T-helper 1 cell treated with Interleukin-12 subunit alpha and Interleukin-12 subunit beta and Interleukin-4 antibody, amounts not matched to agents 30 μg/mL and 1 μg/mL, for 36 hours (primary cell): ENCODE results near the gene GARS1.

ENCODE experiments used
- H3K27ac Mint-ChIP-seq: one replicate; pipeline ENCODE4 v1.8.0; 2021; ENCODE audit warnings: mild to moderate bottlenecking, mixed read lengths
- H3K27me3 Mint-ChIP-seq: one replicate; pipeline ENCODE4 v1.8.0; 2021; ENCODE audit warnings: low read depth, mixed read lengths
- H3K36me3 Mint-ChIP-seq: one replicate; pipeline ENCODE4 v1.8.0; 2021; ENCODE audit warnings: low read depth, mixed read lengths
- H3K4me1 Mint-ChIP-seq: one replicate; pipeline ENCODE4 v1.8.0; 2021; ENCODE audit warnings: low read depth, mixed read lengths
- H3K4me3 Mint-ChIP-seq: one replicate; pipeline ENCODE4 v1.8.0; 2021; ENCODE audit warnings: mild to moderate bottlenecking, moderate library complexity, mixed read lengths
- H3K9me3 Mint-ChIP-seq: one replicate; pipeline ENCODE4 v1.8.0; 2021; ENCODE audit warnings: mixed read lengths

Gene GARS1

GRCh38 chr7:30650421-30650808 is 55.7 kb downstream of the GARS1 start:
- no peaks in the 10 kb centered on the region for H3K27me3 Mint-ChIP-seq

GRCh38 chr7:30652132-30652531 is 57.5 kb downstream of the GARS1 start:
- H3K4me3 Mint-ChIP-seq: no peak overlapping the region
- no peak overlapping the region for H3K27ac Mint-ChIP-seq
- H3K4me1 Mint-ChIP-seq: no peaks in the 10 kb centered on the region
- H3K9me3 Mint-ChIP-seq: no peaks in the 10 kb centered on the region
- no peaks in the 10 kb centered on the region for H3K36me3 Mint-ChIP-seq
- H3K27me3 Mint-ChIP-seq: no peaks in the 10 kb centered on the region

More at GRCh38 chr7:30650421-30650808, 55.7 kb downstream of the GARS1 start:
- no peaks in the 10 kb centered on the region for H3K4me1 Mint-ChIP-seq
- no peak overlapping the region for H3K27ac Mint-ChIP-seq
- no peaks in the 10 kb centered on the region for H3K9me3 Mint-ChIP-seq
- no peaks in the 10 kb centered on the region for H3K36me3 Mint-ChIP-seq
- no peak overlapping the region for H3K4me3 Mint-ChIP-seq

- no peaks in the 10 kb centered on the region for H3K27me3 Mint-ChIP-seq
Observed at GRCh38 chr7:30652698-30653641, 58.3 kb downstream of the GARS1 start.

DNA sequence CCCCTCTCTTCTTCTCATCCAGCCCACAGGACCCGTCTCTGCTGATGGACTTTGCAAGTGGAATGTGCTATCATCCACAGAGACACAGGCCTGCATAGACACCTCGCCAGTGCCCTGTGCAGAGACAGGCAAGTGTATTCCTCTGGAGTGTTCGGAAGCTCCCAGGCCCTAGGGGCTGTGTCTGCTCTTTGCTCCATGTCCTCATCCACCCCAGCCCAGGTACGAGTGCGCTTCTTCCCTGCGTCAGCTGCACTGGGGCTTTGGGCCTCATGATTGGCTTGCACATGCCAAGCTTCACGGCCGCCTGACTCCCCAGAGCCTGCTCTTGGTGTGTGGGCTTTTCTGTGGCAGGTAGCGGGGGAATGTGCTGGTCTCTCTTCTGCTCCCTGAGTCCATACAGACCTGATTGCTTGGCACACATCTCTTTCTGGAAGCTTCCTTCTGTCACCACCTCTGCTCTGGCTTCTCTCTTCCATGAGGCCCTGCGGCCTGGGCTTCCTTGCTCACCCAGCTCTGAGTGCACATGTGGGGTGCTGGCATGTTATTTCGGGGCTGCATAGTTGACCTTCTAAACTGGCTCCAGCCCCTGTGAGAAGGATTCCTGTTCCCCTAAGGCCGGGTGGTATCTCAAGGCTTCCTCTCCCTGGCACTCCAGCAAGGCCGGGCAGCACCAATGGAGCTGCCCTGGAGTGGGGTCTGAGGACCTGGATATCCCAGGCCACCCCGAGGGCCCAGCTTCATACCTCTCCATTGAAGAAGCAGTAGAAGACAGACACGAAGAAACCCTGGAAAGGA is 59.8 kb downstream of the GARS1 start:
- Mint-ChIP-seq H3K27me3 (no peaks in the 10 kb centered on the region), H3K4me1 (no peaks in the 10 kb centered on the region), H3K4me3 (peak overlapping the region; percentile 21), H3K27ac (no peak overlapping the region), H3K9me3 (no peaks in the 10 kb centered on the region), H3K36me3 (no peaks in the 10 kb centered on the region)

More at GRCh38 chr7:30652698-30653641, 58.3 kb downstream of the GARS1 start:
- H3K4me1 Mint-ChIP-seq: no peaks in the 10 kb centered on the region
- no peak overlapping the region for H3K4me3 Mint-ChIP-seq
- H3K27ac Mint-ChIP-seq: no peak overlapping the region
- H3K36me3 Mint-ChIP-seq: no peaks in the 10 kb centered on the region
- H3K9me3 Mint-ChIP-seq: no peaks in the 10 kb centered on the region

DNA sequence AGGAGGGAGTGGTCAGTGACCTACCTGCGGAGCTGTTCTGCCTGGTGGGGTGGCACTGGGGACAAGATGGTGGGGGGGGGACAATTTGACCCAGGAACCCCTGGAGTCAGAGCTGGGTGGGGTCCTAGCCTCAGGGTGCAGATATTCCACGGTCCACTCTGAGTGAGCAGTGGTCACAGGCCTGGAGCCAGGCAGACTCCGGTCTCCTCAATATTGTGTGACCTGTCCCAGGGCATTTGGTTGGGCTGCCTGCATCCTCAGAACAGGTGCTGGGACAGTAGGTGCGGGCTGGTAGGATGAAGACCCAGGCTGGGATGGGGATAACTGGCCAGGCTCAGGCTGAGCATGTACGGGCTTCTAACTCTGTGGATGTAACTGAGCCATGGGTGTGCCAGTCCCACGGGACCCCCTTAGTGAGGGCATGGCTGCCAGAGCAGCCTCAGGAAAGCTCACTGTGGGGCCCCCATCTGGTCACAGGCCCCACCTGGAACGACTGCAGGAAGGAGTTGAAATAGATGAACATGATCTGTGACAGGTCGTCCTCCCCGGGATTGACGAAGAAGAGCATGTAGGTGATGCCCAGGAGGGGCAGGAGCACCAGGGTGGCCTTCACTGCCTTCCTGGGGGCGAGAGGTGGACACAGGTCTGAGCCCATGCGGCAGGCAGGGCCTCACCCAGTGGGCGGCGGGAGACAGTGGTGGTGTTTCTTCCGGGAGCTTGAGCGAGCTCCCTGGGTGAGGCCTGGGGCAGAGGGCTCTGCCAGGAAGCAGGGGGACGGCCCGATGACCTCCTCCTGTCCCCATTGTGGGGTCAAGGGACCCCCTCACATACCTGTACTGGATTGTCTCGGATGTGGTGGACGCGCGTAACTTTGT is 60.7 kb downstream of the GARS1 start:
- H3K36me3 Mint-ChIP-seq: no peaks in the 10 kb centered on the region
- no peaks in the 10 kb centered on the region for H3K27me3 Mint-ChIP-seq
- no peak overlapping the region for H3K4me3 Mint-ChIP-seq
- H3K9me3 Mint-ChIP-seq: no peaks in the 10 kb centered on the region
- no peak overlapping the region for H3K27ac Mint-ChIP-seq
- no peaks in the 10 kb centered on the region for H3K4me1 Mint-ChIP-seq

DNA sequence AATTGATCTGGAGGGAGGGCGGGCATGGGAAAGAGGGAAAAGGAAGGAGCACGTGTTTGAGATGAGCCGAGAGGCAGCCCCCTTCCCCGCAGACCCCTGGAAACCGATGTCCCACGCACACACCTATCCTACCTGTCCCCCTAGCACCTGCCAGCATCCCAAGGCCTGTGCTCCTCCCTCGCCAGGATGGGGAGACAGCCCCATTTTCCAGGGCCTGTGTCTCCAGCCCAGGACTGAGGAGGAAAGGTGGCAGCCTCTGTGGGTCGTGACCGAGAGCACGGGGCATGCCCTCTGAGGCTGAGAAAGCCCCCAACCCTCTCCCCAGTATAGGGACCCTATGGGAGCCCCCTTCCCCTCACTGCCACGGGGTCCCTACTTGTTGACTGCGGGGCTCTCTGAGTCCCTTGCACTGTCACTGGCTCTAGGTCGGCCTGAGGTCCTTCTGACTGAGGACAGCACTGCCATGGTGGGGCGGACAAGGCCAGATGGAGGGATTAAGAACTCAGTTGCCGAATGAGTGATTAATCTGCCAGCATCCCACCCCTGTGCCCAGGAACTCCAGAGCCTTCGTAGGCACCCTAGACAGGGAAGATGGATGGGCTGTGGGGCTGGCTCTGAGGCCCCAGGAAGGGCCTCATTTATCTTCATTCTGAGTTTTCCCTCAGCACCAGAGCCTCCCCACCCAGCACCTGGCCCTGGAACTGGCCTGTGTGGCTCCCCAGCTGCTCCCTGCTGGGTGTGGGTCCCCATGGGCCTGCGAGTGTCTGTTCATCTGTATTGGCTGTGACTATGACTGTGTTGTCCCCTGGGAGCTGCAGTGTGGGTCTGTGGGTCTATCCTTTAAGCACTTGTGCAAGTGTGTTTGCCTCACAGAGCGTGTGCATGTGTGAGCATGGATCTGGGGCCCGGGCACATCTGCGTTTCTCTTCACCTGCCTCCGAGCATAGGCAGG is 61.6 kb downstream of the GARS1 start:
- no peak overlapping the region for H3K4me3 Mint-ChIP-seq

GRCh38 chr7:30657131-30657530 is 62.5 kb downstream of the GARS1 start:
- Mint-ChIP-seq H3K27me3 (no peaks in the 10 kb centered on the region), H3K9me3 (no peaks in the 10 kb centered on the region), H3K36me3 (no peaks in the 10 kb centered on the region), H3K4me1 (no peaks in the 10 kb centered on the region), H3K27ac (no peak overlapping the region), H3K4me3 (no peak overlapping the region)

More for the DNA sequence above, 61.6 kb downstream of the GARS1 start:
- no peaks in the 10 kb centered on the region for H3K27me3 Mint-ChIP-seq
- H3K27ac Mint-ChIP-seq: no peak overlapping the region
- no peaks in the 10 kb centered on the region for H3K36me3 Mint-ChIP-seq
- H3K4me1 Mint-ChIP-seq: no peaks in the 10 kb centered on the region
- H3K9me3 Mint-ChIP-seq: no peaks in the 10 kb centered on the region

GRCh38 chr7:30658479-30659074 is 63.9 kb downstream of the GARS1 start:
- H3K27ac Mint-ChIP-seq: no peak overlapping the region
- H3K4me1 Mint-ChIP-seq: no peaks in the 10 kb centered on the region
- no peaks in the 10 kb centered on the region for H3K27me3 Mint-ChIP-seq
- H3K4me3 Mint-ChIP-seq: no peak overlapping the region
- no peaks in the 10 kb centered on the region for H3K9me3 Mint-ChIP-seq
- H3K36me3 Mint-ChIP-seq: no peaks in the 10 kb centered on the region

DNA sequence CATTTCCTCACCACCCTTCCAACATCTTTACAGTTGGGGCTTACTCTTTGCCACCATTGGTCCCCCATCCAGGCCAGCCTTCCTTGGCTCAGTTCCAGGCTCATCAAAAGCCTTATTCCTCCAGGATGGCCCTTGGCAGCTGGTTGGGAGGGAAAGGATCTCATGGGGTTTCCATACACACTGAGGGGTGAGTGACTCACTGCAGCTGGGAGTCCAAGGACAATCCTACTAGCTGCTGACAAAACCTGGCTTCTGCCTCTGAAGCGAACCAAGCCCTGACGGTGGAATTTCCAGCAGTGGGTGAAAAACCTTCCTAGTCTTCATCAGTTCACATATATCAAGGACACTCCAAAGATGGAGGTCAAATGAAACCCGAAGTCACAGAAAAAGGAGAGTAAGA is 64.6 kb downstream of the GARS1 start:
- Mint-ChIP-seq H3K27me3 (no peaks in the 10 kb centered on the region), H3K36me3 (no peaks in the 10 kb centered on the region), H3K9me3 (no peaks in the 10 kb centered on the region), H3K4me3 (no peak overlapping the region), H3K4me1 (no peaks in the 10 kb centered on the region), H3K27ac (no peak overlapping the region)

GRCh38 chr7:30660331-30661255 is 65.9 kb downstream of the GARS1 start:
- Mint-ChIP-seq H3K36me3 (no peaks in the 10 kb centered on the region), H3K4me1 (no peaks in the 10 kb centered on the region), H3K27me3 (no peaks in the 10 kb centered on the region), H3K4me3 (no peak overlapping the region), H3K9me3 (no peaks in the 10 kb centered on the region), H3K27ac (no peak overlapping the region)

- Mint-ChIP-seq H3K27ac (no peak overlapping the region), H3K9me3 (no peaks in the 10 kb centered on the region), H3K4me3 (no peak overlapping the region), H3K36me3 (no peaks in the 10 kb centered on the region), H3K4me1 (no peaks in the 10 kb centered on the region), H3K27me3 (no peaks in the 10 kb centered on the region)
Observed at GRCh38 chr7:30661926-30662325, 67.2 kb downstream of the GARS1 start.

- H3K4me3 Mint-ChIP-seq: no peak overlapping the region
- no peaks in the 10 kb centered on the region for H3K36me3 Mint-ChIP-seq
- no peak overlapping the region for H3K27ac Mint-ChIP-seq
- H3K9me3 Mint-ChIP-seq: no peaks in the 10 kb centered on the region
- no peaks in the 10 kb centered on the region for H3K27me3 Mint-ChIP-seq
- no peaks in the 10 kb centered on the region for H3K4me1 Mint-ChIP-seq
Observed at GRCh38 chr7:30662431-30662939, 67.8 kb downstream of the GARS1 start.
